Measurements from ENCODE around the gene IFT43.

The IFT43 gene

DNA sequence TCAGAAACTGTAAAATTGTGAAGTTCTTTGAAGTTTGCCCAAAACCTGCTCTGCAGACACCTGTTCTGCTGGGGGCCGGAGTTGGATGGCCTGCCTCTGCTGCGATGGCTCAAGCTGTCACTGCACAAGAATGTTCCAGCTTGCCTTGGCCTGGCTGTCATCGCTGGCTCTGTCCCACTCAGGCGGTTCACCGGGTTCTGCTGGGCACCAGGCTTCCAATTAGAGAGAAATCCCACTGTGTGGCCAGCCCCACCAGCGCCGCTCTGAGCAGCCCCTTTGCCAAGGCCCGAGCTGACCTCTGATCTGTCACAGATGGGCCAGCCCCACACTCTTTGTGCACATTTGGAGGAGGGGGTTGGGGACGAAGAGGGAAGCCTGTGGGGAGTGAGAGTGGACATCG lies 94.5 kb downstream of the IFT43 start:
- DNase-seq (ENCODE audit: insufficient read length, low spot score) (no peak), FAIRE-seq (no peak)
- TF ChIP-seq SPI1 (IDR thresholded peaks at IDR 0.05; ENCODE audit: low read depth, low read length) (no peak), TAF1 (IDR thresholded peaks at IDR 0.05; ENCODE audit: low read depth, low read length) (no peak), POLR2A (IDR thresholded peaks at IDR 0.05; ENCODE audit: low read depth, low read length) (no peak), PAX5 (IDR thresholded peaks at IDR 0.05; ENCODE audit: insufficient read depth, low read length, severe bottlenecking) (no peak), POLR2AphosphoS5 (IDR thresholded peaks at IDR 0.05; ENCODE audit: low read depth, low read length) (no peak), POU2F2 (IDR thresholded peaks at IDR 0.05; ENCODE audit: low read depth, low read length) (no peak)

DNA sequence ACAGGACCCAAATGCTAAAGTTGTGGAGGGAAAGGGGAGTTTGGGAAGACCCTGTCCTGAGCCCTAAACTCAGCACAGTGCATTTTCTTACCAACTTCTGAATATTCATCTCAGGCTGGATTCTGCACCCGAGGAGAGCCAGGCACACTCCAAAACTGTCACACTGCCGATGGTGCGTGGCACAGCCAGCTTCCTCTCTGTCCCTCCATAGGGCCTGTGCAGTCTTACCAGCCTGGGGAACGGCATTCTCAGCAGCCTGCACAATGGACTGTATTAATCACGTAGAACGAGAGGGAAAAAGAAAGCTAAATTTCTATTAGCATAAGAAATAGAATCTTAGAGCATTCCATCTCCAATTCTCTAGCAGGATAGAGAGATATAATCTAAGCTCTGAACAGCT lies 94.9 kb downstream of the IFT43 start:
- FAIRE-seq (no peak), DNase-seq (ENCODE audit: insufficient read length, low spot score) (no peak)
- no peak for TF ChIP-seq PAX5 (IDR thresholded peaks at IDR 0.05; ENCODE audit: insufficient read depth, low read length, severe bottlenecking)
- TF ChIP-seq POLR2A (IDR thresholded peaks at IDR 0.05; ENCODE audit: low read depth, low read length), result no peak
- TF ChIP-seq TAF1 (IDR thresholded peaks at IDR 0.05; ENCODE audit: low read depth, low read length), result no peak
- TF ChIP-seq POU2F2 (IDR thresholded peaks at IDR 0.05; ENCODE audit: low read depth, low read length), result no peak

DNA sequence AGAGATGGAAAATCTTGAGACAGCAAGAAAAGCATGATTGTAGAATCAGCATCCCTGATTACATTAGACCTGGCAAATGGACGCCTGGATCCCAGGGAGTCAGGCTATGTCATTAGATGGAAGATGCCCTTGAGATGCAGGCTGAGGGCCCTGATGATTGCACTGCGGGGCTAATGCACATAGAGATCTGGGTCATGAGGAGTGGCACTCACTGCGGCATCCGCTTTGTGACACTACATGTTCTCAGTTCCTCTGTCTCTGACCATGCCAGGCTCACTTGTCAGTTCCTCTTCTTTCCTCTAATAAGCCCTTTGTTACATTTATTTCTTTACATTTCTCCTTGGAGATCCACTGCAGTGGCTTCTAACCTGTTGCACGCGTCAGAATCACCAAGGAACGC lies 96.1 kb downstream of the IFT43 start:
- FAIRE-seq, result no peak

DNA sequence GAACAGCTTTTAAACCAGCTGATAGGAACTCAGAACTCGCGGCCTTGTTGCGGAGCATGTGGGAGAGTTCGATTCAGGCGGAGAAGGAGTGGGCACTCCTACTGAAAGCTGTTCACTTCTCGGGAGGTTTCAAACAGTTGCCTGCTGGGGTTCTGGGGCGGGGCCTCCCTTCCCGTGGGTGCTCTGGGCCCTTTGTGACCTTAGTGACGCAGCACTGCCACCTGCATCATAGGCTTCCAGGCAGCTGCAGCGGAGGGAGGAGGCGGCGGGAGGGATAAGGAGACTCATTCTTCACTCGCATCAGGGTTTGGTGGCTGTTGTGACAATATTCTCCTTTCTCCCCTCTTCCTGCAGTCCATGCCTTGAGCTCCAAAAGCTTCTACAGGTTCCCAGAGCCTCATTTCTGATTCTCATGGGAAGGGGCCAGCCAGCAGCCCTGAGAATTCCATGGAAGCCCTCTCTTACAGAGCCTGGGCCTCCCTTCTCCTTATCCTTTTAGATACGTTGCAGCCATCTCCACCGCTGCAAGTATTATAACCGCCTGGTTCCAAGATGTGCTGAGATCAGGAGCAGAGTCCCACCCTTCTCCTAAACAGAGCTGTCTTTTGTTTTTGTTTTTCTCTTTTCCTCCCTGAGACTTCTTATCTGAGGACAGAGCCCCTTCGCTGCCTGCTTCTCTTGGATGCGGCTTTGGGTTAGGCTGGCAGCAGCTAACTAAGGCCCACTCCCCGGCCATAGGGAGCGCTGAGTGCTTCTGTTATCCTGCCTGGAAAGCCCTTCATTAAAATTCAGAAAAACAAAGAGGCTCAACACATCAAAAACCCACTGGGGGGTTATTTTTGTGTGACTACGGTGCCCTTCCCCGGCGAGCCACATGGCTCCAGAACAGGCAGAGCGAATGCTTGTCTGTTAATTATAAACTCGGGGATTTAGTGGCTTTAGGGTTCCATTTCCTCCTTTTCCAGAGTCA lies 98.5 kb downstream of the IFT43 start:
- DNase-seq (ENCODE audit: insufficient read length, low spot score), result no peak
- FAIRE-seq, result no peak
- TF ChIP-seq POU2F2 (IDR thresholded peaks at IDR 0.05; ENCODE audit: low read depth, low read length), result no peak
- TF ChIP-seq PAX5 (IDR thresholded peaks at IDR 0.05; ENCODE audit: insufficient read depth, low read length, severe bottlenecking), result no peak
- TF ChIP-seq POLR2A (IDR thresholded peaks at IDR 0.05; ENCODE audit: low read depth, low read length), result no peak
- TF ChIP-seq POLR2AphosphoS5 (IDR thresholded peaks at IDR 0.05; ENCODE audit: low read depth, low read length), result no peak
- no peak for TF ChIP-seq SPI1 (IDR thresholded peaks at IDR 0.05; ENCODE audit: low read depth, low read length)
- no peak for TF ChIP-seq TAF1 (IDR thresholded peaks at IDR 0.05; ENCODE audit: low read depth, low read length)

More for the DNA sequence above, 96.1 kb downstream of the IFT43 start:
- DNase-seq (ENCODE audit: insufficient read length, low spot score), result peak; percentile 41
- TF ChIP-seq SPI1 (IDR thresholded peaks at IDR 0.05; ENCODE audit: low read depth, low read length), result peak; percentile 93
- TF ChIP-seq POU2F2 (IDR thresholded peaks at IDR 0.05; ENCODE audit: low read depth, low read length), result no peak
- TF ChIP-seq POLR2AphosphoS5 (IDR thresholded peaks at IDR 0.05; ENCODE audit: low read depth, low read length), result no peak
- no peak for TF ChIP-seq PAX5 (IDR thresholded peaks at IDR 0.05; ENCODE audit: insufficient read depth, low read length, severe bottlenecking)
- TF ChIP-seq POLR2A (IDR thresholded peaks at IDR 0.05; ENCODE audit: low read depth, low read length), result no peak

DNA sequence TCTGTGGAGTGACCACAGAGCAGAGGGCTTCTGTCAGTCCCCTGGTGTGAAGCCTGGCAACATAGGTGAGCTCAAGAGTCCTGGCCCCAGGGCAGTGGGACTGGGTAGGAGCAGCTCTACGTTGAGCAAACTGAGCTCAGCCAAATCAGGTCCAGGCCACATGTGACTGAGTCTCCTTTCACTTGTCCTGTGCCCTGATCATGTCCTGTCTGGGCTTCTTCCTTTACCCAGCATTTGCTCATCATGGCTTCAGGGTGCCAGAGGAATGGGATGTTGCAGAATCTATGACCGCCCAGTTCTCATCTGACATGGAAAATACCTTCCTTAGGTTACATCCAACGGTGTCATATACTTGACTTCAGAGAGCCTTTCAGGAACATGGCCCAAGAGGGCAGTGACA lies 99.8 kb downstream of the IFT43 start:
- no peak for TF ChIP-seq PAX5 (IDR thresholded peaks at IDR 0.05; ENCODE audit: insufficient read depth, low read length, severe bottlenecking)
- FAIRE-seq (no peak), DNase-seq (ENCODE audit: insufficient read length, low spot score) (no peak)

DNA sequence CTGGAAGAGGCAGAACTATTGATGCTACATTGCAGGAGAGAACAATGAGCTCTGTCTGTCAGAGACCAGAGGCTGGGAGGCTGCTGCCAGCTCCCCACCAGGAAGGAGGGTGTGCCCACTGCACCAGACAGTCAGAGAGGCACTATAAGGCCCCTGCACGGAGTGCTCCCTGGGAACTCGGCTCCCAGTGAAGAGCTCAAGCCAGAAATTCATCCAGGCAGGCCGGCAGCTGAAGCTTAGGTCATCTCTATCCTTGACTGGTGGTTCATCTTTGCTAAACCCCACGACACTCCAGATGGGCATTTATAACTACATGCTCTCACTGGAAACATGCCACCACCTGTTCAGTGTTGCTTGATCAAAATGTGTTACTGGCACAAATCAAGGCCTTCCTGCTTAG lies 101.1 kb downstream of the IFT43 start:
- TF ChIP-seq TAF1 (IDR thresholded peaks at IDR 0.05; ENCODE audit: low read depth, low read length), result no peak
- TF ChIP-seq POLR2AphosphoS5 (IDR thresholded peaks at IDR 0.05; ENCODE audit: low read depth, low read length), result no peak
- TF ChIP-seq POU2F2 (IDR thresholded peaks at IDR 0.05; ENCODE audit: low read depth, low read length), result no peak
- no peak for TF ChIP-seq SPI1 (IDR thresholded peaks at IDR 0.05; ENCODE audit: low read depth, low read length)
- DNase-seq (ENCODE audit: insufficient read length, low spot score), result no peak

DNA sequence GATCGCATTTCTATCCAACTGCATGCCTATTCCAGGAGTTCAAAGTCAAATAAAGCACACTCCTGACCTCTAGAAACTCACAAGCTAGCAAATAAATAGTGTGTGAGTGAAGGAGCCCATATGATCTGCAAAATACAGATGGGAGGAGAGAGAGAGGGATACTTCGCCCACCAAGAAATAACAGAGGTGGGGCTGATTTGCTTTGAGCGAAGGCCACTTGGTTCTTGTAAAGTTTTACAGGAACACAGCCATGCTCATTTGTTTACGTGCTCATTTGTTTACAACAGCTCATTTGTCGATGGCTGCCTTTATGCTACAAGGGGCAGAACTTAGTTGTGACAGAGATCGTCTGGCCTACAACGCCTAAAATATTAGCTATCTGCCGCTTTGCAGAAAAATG lies 102.8 kb downstream of the IFT43 start:
- FAIRE-seq (no peak), DNase-seq (ENCODE audit: insufficient read length, low spot score) (no peak)
- TF ChIP-seq SPI1 (IDR thresholded peaks at IDR 0.05; ENCODE audit: low read depth, low read length) (no peak), TAF1 (IDR thresholded peaks at IDR 0.05; ENCODE audit: low read depth, low read length) (no peak), POLR2AphosphoS5 (IDR thresholded peaks at IDR 0.05; ENCODE audit: low read depth, low read length) (no peak), PAX5 (IDR thresholded peaks at IDR 0.05; ENCODE audit: insufficient read depth, low read length, severe bottlenecking) (no peak), POLR2A (IDR thresholded peaks at IDR 0.05; ENCODE audit: low read depth, low read length) (no peak), POU2F2 (IDR thresholded peaks at IDR 0.05; ENCODE audit: low read depth, low read length) (no peak)

More for the DNA sequence above, 101.1 kb downstream of the IFT43 start:
- FAIRE-seq, result no peak

DNA sequence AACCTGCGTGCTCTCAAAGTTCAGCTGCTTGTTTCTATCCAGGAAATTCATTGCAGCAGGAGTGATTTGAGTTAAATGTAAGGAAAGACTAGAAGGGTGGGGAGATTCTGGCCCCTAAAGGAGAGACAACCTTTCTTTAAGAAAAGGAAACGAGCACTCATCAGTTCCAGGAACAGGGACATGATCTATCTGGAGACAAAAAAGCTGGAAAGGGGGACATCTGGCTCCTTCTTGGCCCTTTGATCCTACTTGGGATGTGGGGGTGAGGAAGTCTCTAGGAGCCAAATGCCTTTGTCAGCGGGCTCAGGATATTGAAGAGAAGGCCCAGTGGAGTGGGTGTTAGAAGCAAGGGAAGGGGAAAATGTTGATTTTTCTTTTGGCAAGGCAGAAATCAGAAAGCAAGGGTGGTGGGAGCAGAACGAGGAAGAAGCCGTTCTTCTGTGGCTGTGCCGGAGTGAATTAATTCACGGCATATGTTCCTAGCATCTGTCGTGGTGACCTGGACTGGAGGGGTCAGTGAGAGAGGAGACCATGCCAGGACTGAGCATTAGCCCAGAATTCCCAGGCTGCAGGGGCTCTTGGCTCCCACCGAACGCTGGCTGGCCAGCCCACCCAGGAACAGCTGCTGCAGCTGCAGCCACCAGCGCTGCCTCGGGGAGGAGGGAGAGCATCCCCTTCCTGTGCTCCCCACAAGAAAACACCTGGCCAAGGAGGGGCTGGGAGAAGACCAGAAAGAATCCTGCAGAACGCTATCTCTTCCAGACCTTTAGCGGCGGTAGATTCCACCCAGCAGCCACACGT lies 103.4 kb downstream of the IFT43 start:
- no peak for TF ChIP-seq SPI1 (IDR thresholded peaks at IDR 0.05; ENCODE audit: low read depth, low read length)
- no peak for TF ChIP-seq POU2F2 (IDR thresholded peaks at IDR 0.05; ENCODE audit: low read depth, low read length)
- no peak for TF ChIP-seq POLR2AphosphoS5 (IDR thresholded peaks at IDR 0.05; ENCODE audit: low read depth, low read length)
- no peak for TF ChIP-seq POLR2A (IDR thresholded peaks at IDR 0.05; ENCODE audit: low read depth, low read length)
- TF ChIP-seq PAX5 (IDR thresholded peaks at IDR 0.05; ENCODE audit: insufficient read depth, low read length, severe bottlenecking), result no peak
- no peak for TF ChIP-seq TAF1 (IDR thresholded peaks at IDR 0.05; ENCODE audit: low read depth, low read length)
- FAIRE-seq, result no peak
- DNase-seq (ENCODE audit: insufficient read length, low spot score), result no peak

DNA sequence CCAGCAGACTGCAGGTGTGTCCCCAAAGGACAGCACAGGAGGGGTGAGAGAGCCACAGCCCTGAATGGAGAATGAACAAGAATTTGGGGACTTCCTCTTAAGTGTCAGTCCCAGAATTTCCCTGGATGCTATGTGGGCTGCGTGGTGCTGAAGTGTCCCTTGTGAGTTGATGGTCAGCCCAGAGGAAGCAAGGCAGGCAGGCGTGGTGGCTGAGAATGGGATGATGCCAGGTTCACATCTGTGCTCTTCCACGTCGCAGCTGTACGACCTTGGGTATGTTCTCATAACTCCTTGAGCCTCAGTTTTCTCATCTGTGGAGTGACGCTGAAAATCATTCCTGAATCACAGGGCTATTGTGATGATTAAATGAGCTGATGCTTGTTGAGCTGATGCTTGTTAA lies 104.0 kb downstream of the IFT43 start:
- no peak for DNase-seq (ENCODE audit: insufficient read length, low spot score)
- no peak for TF ChIP-seq POLR2AphosphoS5 (IDR thresholded peaks at IDR 0.05; ENCODE audit: low read depth, low read length)
- no peak for TF ChIP-seq SPI1 (IDR thresholded peaks at IDR 0.05; ENCODE audit: low read depth, low read length)
- no peak for TF ChIP-seq POU2F2 (IDR thresholded peaks at IDR 0.05; ENCODE audit: low read depth, low read length)
- no peak for TF ChIP-seq PAX5 (IDR thresholded peaks at IDR 0.05; ENCODE audit: insufficient read depth, low read length, severe bottlenecking)
- TF ChIP-seq TAF1 (IDR thresholded peaks at IDR 0.05; ENCODE audit: low read depth, low read length), result no peak
- no peak for TF ChIP-seq POLR2A (IDR thresholded peaks at IDR 0.05; ENCODE audit: low read depth, low read length)
- FAIRE-seq, result no peak
